Breast epithelium (tissue), 4 donors: ENCODE data around the gene VSIR. TPM values are rescaled to one million over a fixed set of nuclear protein-coding genes. Genes with fewer than 3 reads are reported as not detected.

Experiments used
- DNase-seq, 2 donors: peaks; one replicate each; pipeline ENCODE4 v3.0.0-alpha.2; 2019; ENCODE audit warnings: low spot score in 2 of 2
- H3K27ac ChIP-seq, 2 donors: fragments of 200-600 bp; sonication (generic) in 1 of 2; one replicate each; pipeline ENCODE4 v1.5.1; 2016 to 2019; ENCODE audit warnings: mild to moderate bottlenecking in 1 of 2
- H3K27me3 ChIP-seq, 2 donors: fragments of 200-600 bp; sonication (generic) in 1 of 2; one replicate each; pipeline versions ENCODE4 v1.5.1 to v1.6.0; 2017 to 2019; ENCODE audit warnings: control low read depth in 1 of 2, mild to moderate bottlenecking in 1 of 2
- H3K36me3 ChIP-seq: fragments of 200-600 bp; one replicate; pipeline ENCODE4 v1.5.1; 2019
- H3K4me1 ChIP-seq, 2 donors: fragments of 200-600 bp; sonication (generic); one replicate each; pipeline ENCODE4 v1.5.1; 2016 to 2019; ENCODE audit warnings: control low read depth in 1 of 2
- H3K4me3 ChIP-seq, 3 donors: fragments of 200-600 bp; sonication (generic); 1 replicate in 2 of 3; 2 replicates in 1 of 3; pipeline ENCODE4 v1.5.1; 2016 to 2019; ENCODE audit warnings: mild to moderate bottlenecking in 3 of 3, moderate library complexity in 2 of 3
- H3K9me3 ChIP-seq, 2 donors: fragments of 200-600 bp; sonication (generic) in 1 of 2; one replicate each; pipeline ENCODE4 v1.5.1; 2016 to 2019; ENCODE audit warnings: control low read depth in 1 of 2
- CTCF ChIP-seq, 3 donors: fragments of 450-650 bp; IDR thresholded peaks; one replicate each; pipeline ENCODE4 v1.5.1; 2016 to 2017; ENCODE audit warnings: antibody characterized with exemption in 3 of 3, mild to moderate bottlenecking in 3 of 3, moderate library complexity in 3 of 3
- POLR2A ChIP-seq: fragments of 450-650 bp; IDR thresholded peaks from one replicate; pipeline ENCODE4 v1.6.1; 2016; ENCODE audit warnings: antibody characterized with exemption, mild to moderate bottlenecking, moderate library complexity
- POLR2AphosphoS5 ChIP-seq, 3 donors: sonication (generic); formaldehyde crosslinking; IDR thresholded peaks; one replicate each; pipeline ENCODE4 v1.6.1; 2017; ENCODE audit warnings: antibody characterized with exemption in 3 of 3
- intact Hi-C: fragments of 100-400 bp; cut with DNase I; formaldehyde crosslinking; loops from one replicate; pipeline ENCODE4 v1.15.1; 2023; ENCODE audit warnings: low total_unique reads
- total RNA-seq, 3 donors: library from RNA; depleted of rRNA; stranded (reverse); fragments of >200 nt; gene quantifications; one replicate each; pipeline ENCODE4 v1.1.0, GENCODE V29; 2016

The VSIR gene
- total RNA-seq, 3 donors from 2014 or later = 33.4 to 58.7 (median 34.7) TPM

GRCh38 chr10:71812016-71812912, 38.9 kb upstream of the VSIR start:
- Histone ChIP-seq H3K36me3 (no peaks in the 10 kb centered on the region), H3K27me3 (no peaks in the 10 kb centered on the region), H3K9me3 (no peaks in the 10 kb centered on the region), H3K27ac (no peak overlapping the region), H3K4me1 (no peaks in the 10 kb centered on the region), H3K4me3 (no peak overlapping the region)
- TF ChIP-seq POLR2A (no peak), POLR2AphosphoS5 (IDR thresholded peaks at IDR 0.05) (peak in 1 of 3 donors; percentile 13), CTCF (IDR thresholded peaks at IDR 0.05) (peak; percentile 66 to 76 (median 67))
- intact Hi-C loops = loop anchor here (10.0 kb wide), 1 partner anchor 437 kb away; no protein-coding TSS in a partner anchor
- DNase-seq = no peak

GRCh38 chr10:71811351-71811750, 38.0 kb upstream of the VSIR start:
- DNase-seq = no peak
- H3K4me1 ChIP-seq = no peaks in the 10 kb centered on the region
- no peaks in the 10 kb centered on the region for H3K27me3 ChIP-seq
- no peaks in the 10 kb centered on the region for H3K9me3 ChIP-seq
- H3K36me3 ChIP-seq = no peaks in the 10 kb centered on the region
- no peak overlapping the region for H3K4me3 ChIP-seq
- intact Hi-C loops = loop anchor here (10.0 kb wide), 1 partner anchor 437 kb away; no protein-coding TSS in a partner anchor
- H3K27ac ChIP-seq = no peak overlapping the region
- TF ChIP-seq CTCF (IDR thresholded peaks at IDR 0.05) (no peak), POLR2AphosphoS5 (IDR thresholded peaks at IDR 0.05) (no peak), POLR2A (no peak)

GRCh38 chr10:71810048-71810750, 36.9 kb upstream of the VSIR start:
- DNase-seq = no peak
- Histone ChIP-seq H3K4me1 (no peaks in the 10 kb centered on the region), H3K4me3 (no peak overlapping the region), H3K27me3 (no peaks in the 10 kb centered on the region), H3K27ac (no peak overlapping the region), H3K36me3 (no peaks in the 10 kb centered on the region), H3K9me3 (no peaks in the 10 kb centered on the region)
- intact Hi-C loops = loop anchor here (10.0 kb wide), 1 partner anchor 435 kb away; no protein-coding TSS in a partner anchor
- TF ChIP-seq CTCF (IDR thresholded peaks at IDR 0.05) (no peak), POLR2A (no peak), POLR2AphosphoS5 (IDR thresholded peaks at IDR 0.05) (no peak)

DNA sequence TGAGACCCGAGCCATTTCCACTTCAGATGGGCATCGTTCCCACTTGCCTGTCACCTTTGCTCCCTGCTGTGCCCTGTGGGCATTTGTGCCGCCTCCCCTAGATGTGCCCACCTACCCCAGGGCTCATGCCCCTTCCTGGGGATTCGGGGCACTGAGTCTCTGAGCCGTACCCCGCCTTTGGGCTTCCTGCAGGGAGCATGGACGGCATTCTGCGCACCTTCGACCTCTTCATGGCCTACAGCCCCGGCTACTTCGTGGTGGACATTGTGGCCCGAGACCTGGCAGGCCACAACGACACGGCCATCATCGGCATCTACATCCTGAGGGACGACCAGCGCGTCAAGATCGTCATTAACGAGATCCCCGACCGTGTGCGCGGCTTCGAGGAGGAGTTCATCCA, 36.3 kb upstream of the VSIR start:
- Histone ChIP-seq H3K27me3 (no peaks in the 10 kb centered on the region), H3K9me3 (no peaks in the 10 kb centered on the region), H3K4me1 (no peaks in the 10 kb centered on the region), H3K36me3 (no peaks in the 10 kb centered on the region), H3K27ac (no peak overlapping the region), H3K4me3 (no peak overlapping the region)
- TF ChIP-seq CTCF (IDR thresholded peaks at IDR 0.05) = no peak
- TF ChIP-seq POLR2A = no peak
- no peak for TF ChIP-seq POLR2AphosphoS5 (IDR thresholded peaks at IDR 0.05)
- intact Hi-C loops = loop anchor here (10.0 kb wide), 1 partner anchor 435 kb away; no protein-coding TSS in a partner anchor
- DNase-seq = no peak
